CD4-positive, CD25-positive, alpha-beta regulatory T cell (primary cell): ENCODE measurements around the gene CLIP2. TPM values are rescaled to one million over a fixed set of nuclear protein-coding genes. Genes with fewer than 3 reads are reported as not detected.
A peak's percentile ranks its signal among the peaks of the same experiment; 100 is the strongest.
"Not testable (repeated sequence)": the region's sequence is repeated elsewhere in the genome, so short reads cannot be mapped to it uniquely, and the experiment has no call there.

Experiments used
- ATAC-seq, 2 donors: fragments of 150-1000 bp; cut with Tn5 transposase; one replicate each; pipeline ENCODE4 v1.10.0; 2021; ENCODE audit warnings: low read depth in 2 of 2, moderate number of reproducible peaks in 2 of 2, moderate library complexity in 1 of 2
- DNase-seq, 3 donors: peaks; one replicate each; pipeline versions ENCODE4 v3.0.0 to v3.0.0-alpha.2; 2012 to 2022; ENCODE audit warnings: mixed read lengths in 1 of 3
- H3K27ac ChIP-seq: one replicate; pipeline ENCODE4 v1.7.0; 2013; ENCODE audit warnings: mild to moderate bottlenecking, low read length; ENCODE audit not compliant: insufficient read depth, poor library complexity, severe bottlenecking
- H3K27me3 ChIP-seq: one replicate; pipeline ENCODE4 v1.7.0; 2013; ENCODE audit warnings: low read length; ENCODE audit not compliant: control insufficient read depth, insufficient read depth
- H3K36me3 ChIP-seq: one replicate; pipeline ENCODE4 v1.7.0; 2013; ENCODE audit warnings: mild to moderate bottlenecking, low read length, moderate library complexity; ENCODE audit not compliant: control insufficient read depth, insufficient read depth
- H3K4me1 ChIP-seq: 2 replicates; pipeline ENCODE4 v1.7.0; 2013; ENCODE audit warnings: mild to moderate bottlenecking, low read length; ENCODE audit not compliant: insufficient read depth, control insufficient read depth, poor library complexity, severe bottlenecking
- H3K4me3 ChIP-seq: one replicate; pipeline ENCODE4 v1.7.0; 2013; ENCODE audit warnings: low read depth, mild to moderate bottlenecking, low read length, moderate library complexity
- H3K9me3 ChIP-seq, 2 experiments: 1 replicate in 1 of 2; 2 replicates in 1 of 2; pipeline ENCODE4 v1.7.0; 2013; ENCODE audit warnings: low read length in 2 of 2, mild to moderate bottlenecking in 1 of 2, moderate library complexity in 1 of 2; ENCODE audit not compliant: control insufficient read depth in 2 of 2
- H3K27ac Mint-ChIP-seq, 3 donors: one replicate each; pipeline ENCODE4 v1.8.0; 2020 to 2022; ENCODE audit warnings: mild to moderate bottlenecking in 3 of 3, mixed read lengths in 3 of 3, moderate library complexity in 2 of 3
- H3K27me3 Mint-ChIP-seq: one replicate; pipeline ENCODE4 v1.8.0; 2022; ENCODE audit warnings: mild to moderate bottlenecking, mixed read lengths
- H3K36me3 Mint-ChIP-seq: one replicate; pipeline ENCODE4 v1.8.0; 2020; ENCODE audit warnings: mixed read lengths
- H3K4me1 Mint-ChIP-seq, 4 donors: one replicate each; pipeline ENCODE4 v1.8.0; 2020 to 2022; ENCODE audit warnings: mixed read lengths in 4 of 4, mild to moderate bottlenecking in 1 of 4
- H3K4me3 Mint-ChIP-seq, 4 donors: one replicate each; pipeline ENCODE4 v1.8.0; 2020 to 2022; ENCODE audit warnings: mild to moderate bottlenecking in 4 of 4, mixed read lengths in 4 of 4, moderate library complexity in 3 of 4
- H3K9me3 Mint-ChIP-seq, 7 donors: one replicate each; pipeline ENCODE4 v1.8.0; 2020 to 2022; ENCODE audit warnings: mixed read lengths in 7 of 7, mild to moderate bottlenecking in 3 of 7, moderate library complexity in 2 of 7
- polyA plus RNA-seq, 4 donors: library from polyadenylated mRNA; unstranded; fragments of 300-500 nt; fragmentation: Illumina TruSeq; gene quantifications; one replicate each; pipeline ENCODE4 v1.2.3, GENCODE V29; 2021
- total RNA-seq: library from RNA; stranded (reverse); gene quantifications from one replicate; pipeline ENCODE4 v1.2.3, GENCODE V29; 2022

CLIP2 gene
- total and polyA plus RNA-seq, 5 donors from 2014 or later, result 0.09 to 2.9 (median 0.29) TPM

DNA sequence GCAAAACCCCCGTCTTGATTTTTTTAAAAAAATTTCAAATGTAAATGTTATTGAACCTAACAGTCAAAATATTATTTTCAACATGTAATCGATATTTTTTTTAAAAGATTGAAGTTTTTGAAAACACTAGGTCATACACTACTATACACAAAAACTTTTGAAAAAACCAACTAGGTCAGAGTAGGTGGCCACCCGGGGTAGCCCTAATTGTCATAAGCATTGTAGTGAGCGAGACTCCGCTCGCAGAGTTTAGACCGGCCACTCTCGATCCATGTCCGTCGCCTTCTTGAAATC is 35.4 kb upstream of the CLIP2 start:
- H3K36me3 ChIP-seq, result peaks cover 23% of the 10 kb centered on the region
- ATAC-seq, result peak in 1 of 2 donors; percentile 2
- H3K9me3 Mint-ChIP-seq, result no peaks in the 10 kb centered on the region
- H3K4me3 ChIP-seq, result peak overlapping the region; percentile 85
- H3K27me3 ChIP-seq, result no peaks in the 10 kb centered on the region
- H3K27ac Mint-ChIP-seq, result peak overlapping the region; percentile 93 to 96 (median 94)
- peaks cover 13% of the 10 kb centered on the region for H3K36me3 Mint-ChIP-seq
- no peaks in the 10 kb centered on the region for H3K27me3 Mint-ChIP-seq
- no peaks in the 10 kb centered on the region for H3K9me3 ChIP-seq
- H3K4me1 ChIP-seq, result peaks cover 24% of the 10 kb centered on the region
- peak overlapping the region; percentile 92 to 97 (median 96) for H3K4me3 Mint-ChIP-seq
- H3K4me1 Mint-ChIP-seq, result peaks cover 0 to 43% (median 14%) of the 10 kb centered on the region in 4 donors
- peak overlapping the region; percentile 85 for H3K27ac ChIP-seq
- DNase-seq, result no peak

DNA sequence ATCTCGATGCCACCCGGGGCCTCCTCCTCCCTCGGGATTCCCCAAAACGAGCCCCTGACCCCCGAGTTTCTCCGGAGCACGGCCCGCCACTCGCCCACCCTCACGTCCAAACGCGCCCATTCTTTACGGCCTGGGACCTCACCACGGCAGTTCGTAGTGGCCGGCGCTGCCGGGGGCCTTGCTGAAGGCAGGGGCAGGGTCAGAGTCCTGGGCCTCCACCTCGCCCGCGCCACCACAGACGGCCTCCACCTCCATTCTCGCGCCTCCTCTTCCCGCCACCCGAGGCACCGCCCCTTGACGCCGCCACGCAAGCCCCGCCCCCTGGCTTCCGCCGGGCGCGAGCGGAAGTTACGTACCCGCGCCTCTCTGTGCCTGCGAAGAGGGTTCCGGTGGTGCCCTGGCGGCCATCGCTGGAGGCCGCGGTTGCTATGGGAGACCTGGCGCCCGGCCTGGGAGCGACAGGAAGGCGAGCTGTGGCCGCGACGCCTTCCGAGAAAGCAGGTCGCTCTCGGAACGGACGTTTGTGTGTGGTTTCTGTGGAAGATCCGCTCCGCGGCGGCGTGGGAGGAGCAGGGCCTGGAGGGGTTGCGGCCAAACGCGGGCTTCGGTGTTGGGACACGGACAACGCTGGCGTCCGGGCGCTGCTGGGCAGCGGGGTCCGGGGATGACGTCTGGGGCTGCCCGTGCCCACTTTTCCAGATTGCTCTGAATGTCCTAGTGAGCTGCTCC is 34.9 kb upstream of the CLIP2 start, which contains the start of gene RFC2:
TSS of gene RFC2 (minus strand) at position 271 of the 729 bp plus-strand sequence. CDS start at position 255, 16 bp downstream.
- Histone ChIP-seq H3K4me1 (peaks cover 24% of the 10 kb centered on the region), H3K36me3 (peaks cover 18% of the 10 kb centered on the region), H3K9me3 (no peaks in the 10 kb centered on the region), H3K27ac (peak within 1 kb of the TSS; percentile 85), H3K4me3 (peak within 1 kb of the TSS; percentile 85), H3K27me3 (no peaks in the 10 kb centered on the region)
- DNase-seq (peak; percentile 93 to 98 (median 96)), ATAC-seq (peak; percentile 97)
- Mint-ChIP-seq H3K27me3 (no peaks in the 10 kb centered on the region), H3K4me3 (peak within 1 kb of the TSS; percentile 92 to 97 (median 96)), H3K9me3 (no peaks in the 10 kb centered on the region), H3K27ac (peak within 1 kb of the TSS; percentile 93 to 96 (median 94)), H3K36me3 (peaks cover 9% of the 10 kb centered on the region), H3K4me1 (peaks cover 0 to 43% (median 14%) of the 10 kb centered on the region in 4 donors)

DNA sequence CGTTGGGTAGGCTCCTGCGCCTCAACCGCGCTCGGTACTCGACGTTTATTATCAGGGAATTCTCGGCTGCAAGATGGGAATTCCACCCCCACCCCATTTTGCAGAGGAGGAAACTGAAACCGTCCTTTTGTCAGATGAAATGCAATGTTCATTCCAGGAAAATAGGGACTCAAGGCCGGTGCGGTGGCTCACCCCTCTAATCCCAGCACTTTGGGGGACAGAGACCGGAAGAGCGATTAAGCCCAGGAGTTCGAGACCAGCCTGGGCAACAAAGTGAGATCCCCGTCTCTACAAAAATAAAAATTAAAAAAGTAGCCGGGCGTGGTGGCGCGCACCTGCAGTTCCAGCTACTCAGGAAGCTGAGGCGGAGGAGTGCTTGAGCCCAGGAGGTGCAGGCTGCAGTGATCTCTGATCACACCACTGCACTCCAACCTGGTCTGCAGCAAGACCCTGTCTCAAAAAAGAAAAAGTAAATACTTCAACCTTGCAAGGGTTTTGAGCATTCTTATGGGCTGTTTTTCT is 34.3 kb upstream of the CLIP2 start:
- peaks cover 12% of the 10 kb centered on the region for H3K36me3 ChIP-seq
- ATAC-seq, result no peak
- peaks cover 9% of the 10 kb centered on the region for H3K36me3 Mint-ChIP-seq
- H3K4me1 Mint-ChIP-seq, result peaks cover 0 to 39% (median 14%) of the 10 kb centered on the region in 4 donors
- H3K27ac ChIP-seq, result peak overlapping the region; percentile 85
- H3K9me3 ChIP-seq, result no peaks in the 10 kb centered on the region
- H3K27me3 ChIP-seq, result no peaks in the 10 kb centered on the region
- no peaks in the 10 kb centered on the region for H3K27me3 Mint-ChIP-seq
- H3K4me1 ChIP-seq, result peaks cover 24% of the 10 kb centered on the region
- peak overlapping the region; percentile 92 to 97 (median 96) for H3K4me3 Mint-ChIP-seq
- peak in 2 of 3 donors; percentile 6 to 50 for DNase-seq
- peak overlapping the region; percentile 85 to 96 (median 93) for H3K27ac Mint-ChIP-seq
- no peaks in the 10 kb centered on the region for H3K9me3 Mint-ChIP-seq
- H3K4me3 ChIP-seq, result peak overlapping the region; percentile 78

DNA sequence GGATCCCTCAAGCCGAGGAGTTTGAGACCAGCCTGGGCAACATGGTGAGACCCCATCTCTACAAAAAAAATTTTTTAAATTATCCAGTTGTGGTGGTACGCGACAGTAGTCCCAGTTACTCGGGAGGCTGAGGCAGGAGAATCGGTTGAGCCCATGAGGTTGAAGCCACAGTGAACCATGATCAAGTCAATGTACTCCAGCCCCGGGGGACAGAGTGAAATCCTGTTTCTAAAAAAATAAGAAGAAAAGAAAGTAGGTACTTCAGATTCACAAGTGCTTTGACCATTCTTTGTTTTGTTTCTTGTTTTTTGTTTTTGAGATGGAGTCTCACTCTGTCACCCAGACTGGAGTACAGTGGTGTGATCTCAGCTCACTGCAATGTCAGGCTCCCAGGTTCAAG is 33.7 kb upstream of the CLIP2 start:
- not testable (repeated sequence) for H3K27me3 ChIP-seq, ATAC-seq, DNase-seq, H3K9me3 ChIP-seq, H3K4me3 ChIP-seq, H3K36me3 ChIP-seq, H3K9me3 Mint-ChIP-seq, H3K27me3 Mint-ChIP-seq, H3K36me3 Mint-ChIP-seq
- Mint-ChIP-seq H3K4me1 (peaks cover 0 to 35% (median 13%) of the 10 kb centered on the region in 4 donors), H3K27ac (peak overlapping the region in 1 of 3 donors; percentile 93), H3K4me3 (peak overlapping the region; percentile 50 to 97 (median 94))
- peak overlapping the region; percentile 85 for H3K27ac ChIP-seq
- peaks cover 24% of the 10 kb centered on the region for H3K4me1 ChIP-seq

DNA sequence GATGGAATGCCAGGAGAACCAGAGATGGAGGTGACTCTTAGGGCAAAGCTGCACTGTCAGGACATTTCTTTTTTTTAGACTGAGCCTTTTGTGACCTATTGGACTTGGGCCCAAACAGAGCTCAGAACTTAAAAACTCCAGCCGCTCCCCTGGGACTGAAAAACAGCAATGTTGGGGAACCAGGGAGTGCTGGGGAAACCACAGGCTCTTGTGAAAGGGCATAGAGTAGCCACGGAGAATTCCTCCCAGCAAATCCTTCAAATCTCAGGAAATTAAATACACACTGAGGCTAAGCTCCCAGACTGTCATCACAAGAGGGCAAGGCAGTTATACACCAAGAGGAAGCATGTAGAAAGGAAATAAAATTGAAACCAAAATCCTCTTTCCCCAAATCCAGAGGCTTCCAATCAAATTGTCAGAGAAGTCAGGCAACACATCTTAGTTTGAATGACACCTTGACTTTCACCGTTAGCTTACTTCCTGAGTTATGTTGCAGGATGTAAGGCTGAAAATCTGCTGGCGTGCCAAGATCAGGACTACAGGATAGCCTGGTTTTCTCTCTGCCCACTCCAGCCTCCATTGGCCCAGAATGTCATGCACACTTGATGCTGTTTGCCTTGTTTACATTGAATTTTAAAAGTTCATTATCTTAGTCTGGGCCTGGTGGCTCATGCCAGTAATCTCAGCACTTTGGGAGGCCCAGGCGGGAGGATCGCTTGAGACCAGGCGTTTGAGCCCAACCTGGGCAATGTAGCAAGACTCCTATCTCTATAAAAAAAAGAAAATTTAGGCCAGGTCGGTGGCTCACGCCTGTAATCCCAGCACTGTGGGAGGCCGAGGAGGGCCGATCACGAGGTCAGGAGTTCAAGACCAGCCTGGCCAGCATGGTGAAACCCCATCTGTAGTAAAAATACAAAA is 32.5 kb upstream of the CLIP2 start:
- H3K4me1 Mint-ChIP-seq, result peaks cover 0 to 32% (median 13%) of the 10 kb centered on the region in 4 donors
- peaks cover 4% of the 10 kb centered on the region for H3K36me3 Mint-ChIP-seq
- peak overlapping the region; percentile 43 to 66 (median 55) for H3K27ac Mint-ChIP-seq
- peaks cover 24% of the 10 kb centered on the region for H3K4me1 ChIP-seq
- H3K27ac ChIP-seq, result no peak overlapping the region
- H3K9me3 Mint-ChIP-seq, result no peaks in the 10 kb centered on the region
- H3K4me3 ChIP-seq, result no peak overlapping the region
- no peaks in the 10 kb centered on the region for H3K27me3 Mint-ChIP-seq
- no peaks in the 10 kb centered on the region for H3K36me3 ChIP-seq
- H3K4me3 Mint-ChIP-seq, result peak overlapping the region; percentile 62 to 97 (median 86)
- DNase-seq, result no peak
- no peak for ATAC-seq
- no peaks in the 10 kb centered on the region for H3K9me3 ChIP-seq
- no peaks in the 10 kb centered on the region for H3K27me3 ChIP-seq

DNA sequence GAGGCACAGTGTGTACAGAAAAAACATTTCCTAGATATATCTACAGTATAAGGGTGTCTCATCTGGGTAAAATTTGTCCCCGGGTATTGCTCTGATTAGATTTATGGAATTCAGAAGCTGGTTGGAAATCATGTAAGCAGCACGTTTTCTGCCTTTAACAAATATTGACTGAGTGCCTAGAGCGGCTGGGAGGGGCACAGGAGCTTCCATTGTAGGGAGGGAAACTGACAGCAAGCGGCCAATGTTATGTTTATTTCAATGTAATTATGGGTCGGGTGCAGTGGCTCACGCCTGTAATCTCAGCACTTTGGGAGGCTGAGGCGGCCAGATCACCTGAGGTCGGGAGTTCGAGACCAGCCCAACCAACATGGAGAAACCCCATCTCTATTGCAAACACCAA is 30.6 kb upstream of the CLIP2 start:
- Mint-ChIP-seq H3K27ac (no peak overlapping the region), H3K9me3 (no peaks in the 10 kb centered on the region), H3K27me3 (peaks cover 9% of the 10 kb centered on the region), H3K4me3 (no peak overlapping the region), H3K4me1 (peaks cover 0 to 19% (median 6%) of the 10 kb centered on the region in 4 donors), H3K36me3 (no peaks in the 10 kb centered on the region)
- H3K9me3 ChIP-seq, result no peaks in the 10 kb centered on the region
- no peak for DNase-seq
- H3K4me3 ChIP-seq, result no peak overlapping the region
- no peaks in the 10 kb centered on the region for H3K36me3 ChIP-seq
- no peak overlapping the region for H3K27ac ChIP-seq
- no peaks in the 10 kb centered on the region for H3K27me3 ChIP-seq
- peaks cover 12% of the 10 kb centered on the region for H3K4me1 ChIP-seq
- ATAC-seq, result no peak

DNA sequence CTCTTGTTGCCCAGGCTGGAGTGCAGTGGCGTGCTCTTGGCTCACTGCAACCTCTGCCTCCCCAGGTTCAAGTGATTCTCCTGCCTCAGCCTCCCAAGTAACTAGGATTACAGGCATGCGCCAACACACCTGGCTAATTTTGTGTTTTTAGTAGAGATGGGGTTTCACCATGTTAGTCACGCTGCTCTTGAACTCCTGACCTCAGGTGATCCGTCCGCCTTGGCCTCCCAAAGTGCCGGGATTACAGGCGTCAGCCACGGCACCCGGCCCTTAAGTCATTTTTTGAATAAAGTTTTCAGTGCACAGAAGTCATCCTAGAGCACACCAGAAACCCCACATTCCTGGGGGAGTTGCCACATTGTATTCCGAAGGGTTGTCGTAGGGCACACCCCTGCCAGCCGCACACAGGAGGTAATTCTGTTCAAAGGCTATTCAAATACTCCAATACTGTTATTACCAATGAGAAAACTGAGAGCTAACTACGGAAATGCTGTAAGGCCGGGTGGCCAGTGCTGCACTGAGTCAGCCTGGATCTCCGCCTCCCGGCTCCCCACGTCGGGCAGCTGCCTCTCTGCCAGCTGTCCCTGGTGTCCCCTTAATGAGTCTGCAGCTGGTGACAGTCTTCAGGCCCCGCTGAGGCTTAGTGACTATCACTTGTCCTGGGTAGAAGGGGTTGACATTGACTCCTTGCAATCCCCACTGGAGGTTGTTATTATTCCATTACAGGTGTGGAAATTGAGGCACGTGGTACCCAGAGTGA is 26.4 kb upstream of the CLIP2 start:
- H3K27ac Mint-ChIP-seq, result no peak overlapping the region
- H3K36me3 ChIP-seq, result no peaks in the 10 kb centered on the region
- H3K9me3 Mint-ChIP-seq, result no peaks in the 10 kb centered on the region
- no peak overlapping the region for H3K4me3 Mint-ChIP-seq
- H3K4me3 ChIP-seq, result no peak overlapping the region
- H3K36me3 Mint-ChIP-seq, result no peaks in the 10 kb centered on the region
- no peaks in the 10 kb centered on the region for H3K9me3 ChIP-seq
- H3K27me3 ChIP-seq, result no peaks in the 10 kb centered on the region
- H3K4me1 Mint-ChIP-seq, result no peaks in the 10 kb centered on the region
- ATAC-seq, result no peak
- H3K27ac ChIP-seq, result no peak overlapping the region
- no peaks in the 10 kb centered on the region for H3K4me1 ChIP-seq
- DNase-seq, result no peak
- peaks cover 17% of the 10 kb centered on the region for H3K27me3 Mint-ChIP-seq
